T-helper 1 cell treated with Interleukin-12 subunit alpha and Interleukin-12 subunit beta and Interleukin-4 antibody, amounts not matched to agents 30 ng/mL and 1 ng/mL, for 36 hours (primary cell): ENCODE results near the gene GABRR3. TPM values are rescaled to one million over a fixed set of nuclear protein-coding genes. Genes with fewer than 3 reads are reported as not detected.
"Not testable (repeated sequence)": the region's sequence is repeated elsewhere in the genome, so short reads cannot be mapped to it uniquely, and the experiment has no call there.

Experiments used
- intact Hi-C: fragments of 100-400 bp; cut with micrococcal nuclease; formaldehyde crosslinking; loops from one replicate; pipeline ENCODE4 v1.15.1; 2024
- total RNA-seq: library from RNA; stranded (reverse); gene quantifications from 2 replicates; pipeline ENCODE4 v1.2.3, GENCODE V29; 2022

GABRR3 gene
- total RNA-seq, 1 donor from 2014 or later, result not detected

DNA sequence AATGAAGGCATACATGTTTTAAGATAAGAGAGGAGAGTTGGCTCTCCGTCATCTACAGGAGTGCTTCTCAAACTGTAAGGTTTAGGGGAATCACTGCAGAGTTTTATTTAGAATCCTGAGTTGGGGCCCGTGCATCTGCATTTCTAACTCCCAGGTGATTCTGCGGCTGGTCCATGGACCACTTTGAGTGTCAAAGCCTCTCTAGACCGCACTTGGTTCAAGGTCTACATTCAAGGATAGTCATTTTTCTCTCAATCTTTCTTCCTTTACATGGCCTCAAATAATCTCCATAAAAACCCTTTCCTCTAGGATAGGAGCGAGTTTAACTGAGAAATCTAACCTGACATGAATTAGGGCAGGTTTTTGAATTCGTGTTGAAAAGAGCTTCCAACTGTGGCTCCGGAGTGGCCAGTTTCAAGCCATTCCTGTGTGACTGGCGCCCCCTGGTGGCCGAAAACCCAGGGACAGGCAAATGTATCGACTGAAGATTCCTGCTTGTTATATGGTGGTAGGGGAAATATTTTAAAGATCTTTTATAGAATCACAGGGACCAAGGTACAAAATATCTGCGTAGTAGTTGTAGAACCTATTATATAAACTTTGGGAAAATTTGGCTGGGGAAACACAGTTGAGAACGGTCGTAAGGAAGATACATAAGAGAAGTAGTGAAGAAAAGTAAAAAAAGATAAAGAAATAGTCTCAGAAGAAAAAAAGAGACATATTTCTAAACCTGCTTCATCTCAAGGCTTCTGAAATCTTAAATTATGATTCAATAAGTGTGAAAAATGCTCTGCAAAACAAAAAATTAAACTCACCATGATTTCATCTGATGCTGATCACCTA, 11.9 kb downstream of the GABRR3 start:
- intact Hi-C loops, result loop anchor here (1.0 to 2.0 kb wide), 8 partner anchors 15 to 1160 kb away; partner anchors contain the start of gene ARL6

DNA sequence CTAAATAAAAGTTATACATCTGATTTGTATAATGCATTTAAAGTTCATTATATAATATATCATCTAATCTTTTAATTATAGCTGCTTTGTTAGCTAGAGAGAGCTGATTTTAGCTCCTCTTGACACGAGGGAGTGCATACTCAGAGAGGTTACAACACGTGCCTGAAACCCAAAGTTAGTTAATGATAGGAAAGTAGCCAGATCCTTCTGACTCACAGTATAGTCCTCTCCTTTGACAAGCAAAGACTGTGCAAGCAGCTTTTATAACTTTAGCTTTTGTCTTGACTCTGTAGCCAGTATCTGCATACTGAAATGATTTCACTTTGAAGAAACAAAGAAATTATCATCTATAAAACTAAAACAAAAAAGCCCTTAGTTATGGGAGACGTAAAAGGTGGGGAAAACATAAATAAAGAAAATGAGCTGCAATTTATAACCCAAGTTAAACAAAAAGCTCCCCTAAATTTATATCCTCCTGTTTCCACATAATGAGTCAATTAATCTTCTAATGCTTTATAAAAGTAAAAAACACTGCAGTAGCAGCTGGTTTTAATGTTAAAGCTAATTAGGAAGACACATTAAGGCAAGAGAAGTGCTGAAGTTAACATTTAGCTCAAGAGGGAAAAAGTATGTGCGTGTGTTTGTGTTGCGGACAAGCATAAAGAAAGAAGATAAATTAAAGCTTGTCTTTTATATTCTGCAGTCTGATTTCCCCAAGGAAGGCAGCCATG, 13.1 kb downstream of the GABRR3 start:
- intact Hi-C loops, result loop anchor here (2.0 kb wide), 1 partner anchor 1159 kb away; no protein-coding TSS in a partner anchor

DNA sequence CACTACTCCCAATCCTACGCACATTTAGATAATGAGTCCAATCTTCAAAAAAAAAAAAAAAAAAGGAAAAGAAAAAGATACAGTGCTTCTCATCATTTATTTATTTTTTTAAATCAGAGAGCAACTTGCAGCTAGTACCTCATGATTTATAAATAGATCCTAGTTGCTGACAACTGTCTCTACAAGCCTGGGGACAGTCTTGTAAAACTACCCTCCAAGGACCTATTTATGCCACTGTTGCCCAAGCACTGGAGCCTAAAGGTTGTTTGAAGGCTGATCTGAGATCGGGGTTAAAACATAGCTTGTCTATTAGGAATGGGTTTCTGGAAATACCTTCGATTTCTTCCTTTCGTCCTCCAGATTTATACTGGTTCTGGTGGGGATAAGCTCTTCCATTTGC, 14.7 kb downstream of the GABRR3 start:
- intact Hi-C loops, result no loop called here

DNA sequence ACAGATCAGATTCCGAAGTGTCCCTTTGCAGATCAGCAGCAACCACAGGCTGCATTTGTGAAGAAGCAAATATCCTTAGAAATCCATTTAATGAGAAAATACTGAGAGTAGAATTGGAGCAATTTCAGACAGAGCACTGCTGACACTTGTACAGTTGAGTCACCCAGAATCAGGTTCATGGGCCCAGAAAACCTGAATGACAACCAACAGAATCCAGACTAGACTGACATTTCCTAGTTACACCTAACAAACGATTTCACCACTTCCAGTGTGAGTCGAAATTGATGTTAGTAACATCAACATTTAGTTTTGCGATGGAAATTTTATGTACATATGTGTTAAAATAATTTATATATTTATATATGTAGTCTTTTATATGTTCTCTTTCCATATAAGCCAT, 16.8 kb downstream of the GABRR3 start:
- intact Hi-C loops, result no loop called here

DNA sequence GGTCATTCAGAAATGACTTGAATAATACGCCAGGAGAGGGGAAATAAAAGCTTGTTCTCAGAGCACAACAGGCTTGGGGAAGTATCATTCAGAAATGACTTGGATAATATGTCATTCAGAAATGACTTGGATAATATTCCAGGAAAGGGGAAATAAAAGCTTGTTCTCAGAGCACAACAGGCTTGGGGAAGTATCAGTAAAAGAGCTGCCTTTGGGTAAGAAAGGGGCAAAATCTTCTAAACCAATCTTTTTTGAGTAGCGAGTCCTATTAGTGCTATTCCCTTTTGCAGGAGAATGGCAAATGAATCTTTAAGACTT, 20.9 kb downstream of the GABRR3 start:
- intact Hi-C loops, result no loop called here

DNA sequence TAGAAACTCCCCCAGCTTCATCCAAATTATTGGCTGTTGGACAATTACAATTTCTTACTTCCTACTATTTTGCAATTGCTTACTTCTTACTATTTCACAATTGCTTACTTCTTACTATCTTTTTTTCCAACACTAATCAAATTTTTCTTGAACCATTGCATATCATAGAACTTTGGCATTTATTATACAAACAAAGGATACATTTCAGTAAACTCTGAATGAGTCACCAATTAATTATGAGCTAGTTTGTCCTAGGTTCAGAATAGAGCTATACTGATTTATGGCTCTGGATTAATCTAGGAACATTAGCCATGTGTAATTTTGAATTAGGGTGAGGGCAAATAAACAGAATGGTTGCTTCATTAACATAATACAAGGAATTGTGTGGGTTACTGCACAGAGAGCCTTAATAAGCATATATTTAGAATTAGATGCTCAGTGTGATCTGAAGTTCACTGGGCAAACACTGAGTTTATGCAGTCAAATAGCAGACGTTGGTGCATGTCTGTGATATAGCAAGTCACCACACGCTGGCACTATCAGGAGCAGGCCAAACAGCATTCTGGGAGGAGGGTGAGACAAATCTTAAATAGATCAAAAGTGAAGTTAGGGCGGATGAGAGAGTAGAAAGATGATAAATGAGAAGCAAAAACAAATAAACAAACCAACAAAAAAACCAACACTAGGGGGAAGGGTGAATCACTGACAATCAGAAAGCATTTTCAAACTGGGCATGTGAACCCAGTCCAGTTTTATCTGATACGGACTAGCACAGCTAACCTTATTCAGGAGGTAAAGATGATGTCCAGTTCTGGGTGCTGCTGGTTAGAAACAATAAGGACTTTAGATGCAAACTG, 21.5 kb downstream of the GABRR3 start:
- intact Hi-C loops, result no loop called here

DNA sequence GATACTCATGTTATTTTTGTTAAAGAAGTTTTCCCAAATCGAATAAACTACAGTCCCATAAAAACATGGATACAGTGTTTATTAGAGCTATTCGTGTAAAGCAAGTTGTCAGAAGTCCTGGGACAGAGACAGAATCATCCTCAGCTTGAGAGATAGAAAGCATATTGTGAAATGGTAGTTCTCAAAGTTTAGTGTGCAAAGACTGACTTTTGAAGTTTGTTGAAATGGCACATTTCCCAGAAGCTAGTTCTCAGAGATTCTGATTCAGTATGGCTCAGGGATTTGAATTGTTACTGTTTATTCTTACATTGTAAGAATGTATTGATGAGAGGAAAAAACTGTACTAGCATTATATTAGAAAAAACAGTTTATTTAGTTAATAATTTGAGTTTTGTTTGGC, 22.1 kb downstream of the GABRR3 start:
- intact Hi-C loops, result no loop called here

DNA sequence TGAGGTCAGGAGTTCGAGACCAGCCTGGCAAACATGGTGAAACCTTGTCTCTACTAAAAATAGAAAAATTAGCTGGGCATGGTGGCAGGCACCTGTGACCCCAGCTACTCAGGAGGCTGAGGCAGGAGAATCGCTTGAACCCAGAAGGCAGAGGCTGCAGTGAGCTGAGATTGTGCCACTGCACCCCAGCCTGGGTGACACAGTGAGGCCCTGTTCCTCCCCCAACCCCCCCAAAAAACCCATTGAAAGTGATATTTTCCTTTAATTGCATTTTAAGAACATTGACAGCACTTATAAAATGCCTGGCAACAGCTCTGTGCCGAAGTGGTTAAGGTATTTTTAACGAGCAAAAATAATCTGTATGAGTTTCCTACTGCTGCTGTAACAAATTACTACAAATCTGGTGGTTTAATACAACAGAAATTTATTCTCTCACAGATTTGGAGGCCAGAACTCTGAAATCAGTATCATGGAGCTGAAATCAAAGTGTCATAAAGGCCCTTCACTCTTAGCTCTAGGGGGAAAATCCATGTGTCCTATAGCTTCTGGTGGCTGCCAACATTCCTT, 24.1 kb downstream of the GABRR3 start:
- intact Hi-C loops, result not testable (repeated sequence)

DNA sequence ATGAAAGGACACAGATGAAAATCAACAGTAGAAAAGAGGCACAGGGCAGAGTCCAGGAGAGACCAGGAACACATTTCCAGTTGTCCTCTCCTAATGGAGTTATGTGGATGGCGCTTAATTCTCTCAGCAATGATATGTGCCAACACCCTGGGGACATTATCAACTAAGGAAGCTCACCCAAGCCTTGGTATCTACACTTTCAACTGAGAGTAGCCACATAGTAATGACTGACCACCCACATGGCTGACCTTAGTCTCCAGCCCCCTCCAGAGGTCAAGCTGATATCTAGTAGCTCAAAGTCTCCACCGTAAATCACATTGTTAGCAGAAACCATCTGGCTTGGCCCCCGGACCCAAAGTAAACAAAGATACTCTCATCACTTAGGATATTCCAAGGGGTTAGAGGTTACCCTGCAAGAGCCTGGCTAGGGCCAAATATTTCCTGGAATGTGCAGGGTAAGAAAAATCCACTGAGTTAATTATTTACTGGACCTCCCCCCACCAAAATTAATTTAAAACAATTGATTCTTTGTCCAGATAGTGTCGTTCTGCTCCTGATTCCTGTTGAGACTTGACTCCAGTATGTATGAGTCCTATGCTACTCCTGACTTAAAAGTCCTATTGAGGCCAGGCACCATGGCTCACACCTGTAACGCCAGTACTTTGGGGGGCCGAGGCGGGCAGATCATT, 24.8 kb downstream of the GABRR3 start:
- intact Hi-C loops, result no loop called here

DNA sequence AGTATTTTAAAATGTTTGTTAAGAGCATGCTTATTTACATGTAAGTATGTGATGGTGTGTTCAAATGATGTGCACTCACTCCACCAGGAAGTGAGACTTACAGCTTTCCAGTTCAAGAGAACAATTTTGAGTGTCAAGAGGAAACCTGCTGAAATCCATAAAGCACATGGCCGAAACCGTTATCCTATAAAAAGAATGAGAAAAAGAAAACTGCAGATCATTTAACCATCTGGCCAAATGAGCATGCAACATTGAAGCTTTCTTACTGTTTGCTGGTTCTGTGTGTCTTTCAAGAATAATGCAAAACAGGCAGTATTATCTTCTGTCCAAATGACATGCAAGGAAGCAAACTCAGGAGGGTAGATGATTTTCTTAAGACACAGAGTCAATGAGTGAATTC, 26.3 kb downstream of the GABRR3 start:
- intact Hi-C loops, result no loop called here

DNA sequence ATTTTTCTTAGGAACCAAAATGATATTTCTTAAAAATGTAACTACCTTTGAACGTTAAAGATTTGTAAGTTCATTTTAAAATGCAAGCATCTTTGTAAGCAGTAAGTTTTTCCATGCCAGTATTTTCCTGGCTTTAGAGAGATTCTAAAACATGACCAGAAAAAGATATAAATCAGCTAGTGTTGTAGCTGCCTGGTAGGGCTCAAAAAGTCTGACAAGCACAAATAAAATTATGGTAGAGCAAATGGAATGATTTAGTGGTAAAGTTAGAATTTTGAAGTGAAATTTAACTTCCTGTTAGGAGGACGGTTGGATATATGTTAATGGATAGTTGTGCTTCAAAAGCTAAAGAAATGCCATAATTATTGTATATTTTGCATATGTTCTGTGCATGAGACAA, 29.7 kb downstream of the GABRR3 start:
- intact Hi-C loops, result no loop called here

DNA sequence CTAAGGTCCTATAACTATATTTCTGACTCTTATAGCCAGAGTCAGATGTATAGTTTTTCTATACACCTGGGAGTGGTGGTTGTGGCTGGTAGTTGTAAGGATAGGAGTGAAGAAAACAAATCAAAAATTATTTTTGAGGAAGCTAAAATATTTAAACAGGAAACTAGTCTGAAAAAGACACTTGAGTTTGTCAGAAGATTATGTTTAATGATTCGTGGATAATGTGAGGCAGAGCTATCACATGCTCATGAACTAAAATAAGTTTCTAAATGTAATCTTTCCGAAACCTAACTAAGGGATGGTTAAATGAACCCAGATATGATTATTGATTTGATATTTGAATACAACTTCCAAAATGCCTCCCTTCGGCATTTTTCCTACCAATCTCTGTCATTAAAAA, 30.4 kb downstream of the GABRR3 start:
- intact Hi-C loops, result no loop called here

DNA sequence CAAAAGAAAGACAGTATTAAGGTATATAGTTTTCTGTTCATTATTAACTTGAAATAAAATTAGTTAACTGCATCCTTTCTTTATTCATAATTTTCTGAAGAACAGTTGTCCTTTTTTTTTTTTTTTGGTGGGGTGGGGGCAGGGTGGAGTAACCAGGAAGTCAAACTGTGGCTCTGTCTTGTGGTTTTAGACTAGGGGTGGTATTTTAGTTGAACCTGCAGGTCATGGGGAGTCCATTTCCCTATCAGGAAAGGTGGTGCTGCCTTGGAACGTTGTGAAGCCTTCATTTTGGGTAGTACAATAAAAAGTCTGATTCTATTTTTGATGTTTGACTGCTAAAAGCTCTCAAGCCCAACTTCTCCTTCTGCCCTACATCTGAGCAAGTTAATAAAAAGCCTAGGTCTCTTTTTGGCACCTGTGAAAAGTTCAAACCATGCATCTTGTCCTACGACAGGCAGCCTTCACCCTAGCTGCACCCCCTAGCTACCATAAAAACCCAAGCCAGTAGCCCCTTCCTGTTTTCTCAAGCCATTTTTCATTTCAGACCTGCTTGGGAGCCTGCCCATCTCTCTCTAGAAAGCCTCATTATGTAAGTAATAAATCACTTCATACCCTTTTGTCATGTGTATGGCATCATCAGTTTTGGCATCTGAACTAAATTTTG, 31.7 kb downstream of the GABRR3 start:
- intact Hi-C loops, result loop anchor here (1.0 kb wide), 1 partner anchor 31 kb away; the partner anchor contains the start of gene RIOX2

DNA sequence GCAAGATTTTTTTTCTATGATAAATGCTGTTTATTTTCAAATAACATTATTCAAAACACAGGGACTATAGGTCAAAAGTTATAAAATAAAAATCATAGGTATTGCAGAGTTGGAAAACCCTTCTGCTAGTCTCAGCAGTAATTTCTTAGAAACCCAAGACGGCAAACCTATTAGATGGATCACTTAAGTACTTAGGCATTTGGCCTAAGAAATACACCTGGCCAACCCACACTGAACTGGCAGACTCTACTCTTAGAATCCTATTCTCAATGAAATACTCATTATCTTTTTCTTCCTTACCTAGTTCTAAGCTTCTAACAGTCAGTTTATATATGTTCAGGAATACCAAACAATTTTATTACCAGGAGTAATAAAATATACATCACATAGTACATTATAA, 32.4 kb downstream of the GABRR3 start:
- intact Hi-C loops, result loop anchor here (1.0 kb wide), 2 partner anchors 11 to 30 kb away; partner anchors contain the start of gene RIOX2

DNA sequence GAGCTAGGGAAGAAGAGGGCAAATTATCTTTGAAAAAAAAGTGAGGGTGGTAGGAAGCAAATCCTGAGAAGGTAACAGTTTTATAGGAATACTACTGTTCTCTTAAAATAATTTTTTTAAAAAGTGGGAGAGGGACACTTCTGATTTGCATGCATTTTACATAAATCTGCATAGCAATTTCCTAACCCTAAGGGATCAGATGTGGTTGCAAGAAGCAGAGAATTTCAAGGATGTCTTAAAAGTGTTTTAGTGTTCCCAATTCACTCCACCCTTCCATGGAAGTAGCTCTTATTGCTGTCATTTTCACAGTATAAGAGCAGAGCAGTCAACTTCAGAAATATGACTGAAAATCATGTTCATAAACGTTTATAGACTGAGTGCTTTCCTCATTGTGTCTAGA, 35.1 kb downstream of the GABRR3 start:
- intact Hi-C loops, result no loop called here

DNA sequence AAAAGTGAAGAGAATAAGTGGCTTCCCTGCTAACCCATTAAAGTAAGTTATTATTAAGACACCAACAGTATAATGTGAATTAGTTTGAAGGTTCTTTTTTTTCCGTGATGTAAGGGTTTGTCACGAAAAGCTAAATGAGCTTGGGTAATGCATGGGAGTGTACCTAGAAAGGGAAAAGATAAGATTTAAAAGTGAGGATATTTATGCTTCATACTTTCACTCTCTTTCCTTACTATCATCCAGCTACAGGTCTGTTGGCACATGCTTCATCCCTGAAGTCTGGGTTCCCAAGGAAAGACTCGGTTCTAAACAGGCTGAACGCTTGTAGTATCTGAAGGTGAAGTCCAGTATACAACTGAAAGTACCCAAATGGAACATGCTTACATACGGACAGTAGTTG, 36.0 kb downstream of the GABRR3 start:
- intact Hi-C loops, result no loop called here

DNA sequence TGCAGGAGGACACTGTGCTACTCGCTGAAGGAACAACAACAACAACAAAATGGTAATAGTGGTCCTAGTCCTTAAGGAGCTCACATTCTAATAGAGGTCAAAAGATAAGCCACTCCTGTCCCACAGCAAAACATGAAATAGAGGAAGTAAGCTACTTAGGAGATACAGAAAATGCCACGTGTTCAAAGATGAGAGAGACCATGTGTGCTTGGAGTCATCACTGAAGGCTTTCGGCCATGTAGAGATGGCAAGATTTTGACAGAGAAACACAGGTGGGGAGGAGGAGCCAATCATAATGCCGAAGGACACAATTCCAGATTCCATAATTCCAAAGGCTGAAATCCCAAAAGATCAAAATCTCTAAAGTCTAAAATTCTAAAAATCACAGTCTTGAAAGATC, 38.1 kb downstream of the GABRR3 start:
- intact Hi-C loops, result no loop called here

DNA sequence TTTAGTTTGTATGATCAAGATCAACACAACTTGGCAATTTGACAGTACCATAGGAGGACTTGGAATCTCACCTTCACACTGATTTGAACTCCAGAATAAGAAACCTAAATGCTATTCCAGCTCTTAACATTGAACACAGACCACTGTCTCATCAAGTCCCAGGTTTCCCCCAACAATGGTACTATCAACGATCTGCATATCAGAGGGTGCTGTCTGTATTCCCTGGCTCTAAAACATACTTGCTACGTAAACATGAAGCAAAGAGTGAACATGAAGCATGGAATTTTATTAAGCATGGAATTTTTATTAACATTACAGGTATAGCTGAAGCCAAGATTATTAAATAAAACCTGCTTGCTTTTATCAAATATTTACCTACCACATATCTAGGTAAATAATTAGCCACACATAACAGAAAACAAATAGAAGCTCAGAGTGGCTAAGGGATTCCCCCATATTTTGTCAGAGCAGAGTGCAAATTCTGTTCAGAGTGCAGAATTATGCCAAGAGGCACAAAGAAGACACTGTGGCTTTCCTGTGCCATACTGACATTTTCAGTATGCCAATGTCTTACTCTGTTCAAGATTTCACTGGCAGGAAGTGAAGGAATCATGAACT, 40.7 kb downstream of the GABRR3 start:
- intact Hi-C loops, result no loop called here

DNA sequence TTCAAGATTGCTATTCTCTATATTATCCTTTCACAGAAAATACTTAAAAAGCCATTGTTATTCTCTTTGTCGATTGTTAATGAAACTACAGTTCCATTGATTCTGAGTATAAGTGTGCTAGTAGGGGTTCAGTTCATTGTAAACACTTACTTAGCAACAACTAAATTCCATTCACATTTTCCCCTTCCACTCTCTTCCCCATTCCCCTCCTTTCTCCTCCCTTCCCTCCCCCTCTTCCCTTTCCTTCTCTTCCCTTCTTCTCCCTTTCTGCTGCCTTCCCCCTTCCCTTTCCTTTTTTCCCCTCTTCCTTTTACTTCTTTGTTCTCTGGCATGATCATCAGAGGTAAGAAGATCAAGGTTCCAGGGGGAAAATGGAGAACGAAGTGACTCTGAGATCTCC, 41.6 kb downstream of the GABRR3 start:
- intact Hi-C loops, result no loop called here
